ENCODE data around the gene KITLG.

The KITLG gene

GRCh38 chr12:88539893-88540292 lies 40.4 kb downstream of the KITLG start:
- Histone ChIP-seq H3K4me1 (ENCODE audit: control insufficient read depth, insufficient read depth, low read length) (no peaks in the 10 kb centered on the region), H3K9ac (ENCODE audit: low read length) (no peak overlapping the region), H3K36me3 (ENCODE audit: control insufficient read depth, insufficient read depth, low read length) (no peaks in the 10 kb centered on the region; the same call in none of the 2 replicates), H3K4me3 (ENCODE audit: low read depth, low read length) (no peak overlapping the region), H3K9me3 (ENCODE audit: control insufficient read depth, insufficient read depth, low read depth, low read length) (no peaks in the 10 kb centered on the region), H3K27ac (ENCODE audit: low read depth, low read length) (no peak overlapping the region), H3K27me3 (ENCODE audit: control insufficient read depth, insufficient read depth, low read length) (no peaks in the 10 kb centered on the region)

- H3K27me3 ChIP-seq (ENCODE audit: control insufficient read depth, insufficient read depth, low read length) = no peaks in the 10 kb centered on the region
- no peak overlapping the region for H3K27ac ChIP-seq (ENCODE audit: low read depth, low read length)
- H3K9me3 ChIP-seq (ENCODE audit: control insufficient read depth, insufficient read depth, low read depth, low read length) = no peaks in the 10 kb centered on the region
- no peak overlapping the region for H3K9ac ChIP-seq (ENCODE audit: low read length)
- no peaks in the 10 kb centered on the region for H3K4me1 ChIP-seq (ENCODE audit: control insufficient read depth, insufficient read depth, low read length)
- no peaks in the 10 kb centered on the region; the same call in none of the 2 replicates for H3K36me3 ChIP-seq (ENCODE audit: control insufficient read depth, insufficient read depth, low read length)
- no peak overlapping the region for H3K4me3 ChIP-seq (ENCODE audit: low read depth, low read length)
Measured at GRCh38 chr12:88538697-88539096, 41.6 kb downstream of the KITLG start.

DNA sequence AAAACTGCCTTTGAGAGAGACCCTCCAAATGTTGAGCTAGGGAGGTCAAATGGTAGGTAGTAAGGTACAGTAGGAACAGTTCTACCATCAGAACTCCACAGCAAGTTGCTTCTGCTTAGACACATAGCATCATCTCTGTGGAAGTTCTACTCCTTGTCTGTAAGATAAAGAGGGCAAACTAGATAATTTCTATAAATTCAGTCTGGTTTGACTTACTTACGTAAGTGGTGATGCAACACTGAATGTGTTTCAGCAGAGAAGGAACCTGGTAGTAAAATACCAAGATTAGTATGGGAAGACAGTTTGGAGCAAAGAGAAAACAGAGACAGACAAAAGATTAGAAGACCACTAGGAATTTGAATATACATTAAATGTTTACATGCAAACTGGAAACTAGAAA lies 42.0 kb downstream of the KITLG start:
- Histone ChIP-seq H3K36me3 (ENCODE audit: control insufficient read depth, insufficient read depth, low read length) (no peaks in the 10 kb centered on the region; the same call in none of the 2 replicates), H3K9me3 (ENCODE audit: control insufficient read depth, insufficient read depth, low read depth, low read length) (no peaks in the 10 kb centered on the region), H3K27ac (ENCODE audit: low read depth, low read length) (no peak overlapping the region), H3K4me3 (ENCODE audit: low read depth, low read length) (no peak overlapping the region), H3K27me3 (ENCODE audit: control insufficient read depth, insufficient read depth, low read length) (no peaks in the 10 kb centered on the region), H3K9ac (ENCODE audit: low read length) (no peak overlapping the region), H3K4me1 (ENCODE audit: control insufficient read depth, insufficient read depth, low read length) (no peaks in the 10 kb centered on the region)

DNA sequence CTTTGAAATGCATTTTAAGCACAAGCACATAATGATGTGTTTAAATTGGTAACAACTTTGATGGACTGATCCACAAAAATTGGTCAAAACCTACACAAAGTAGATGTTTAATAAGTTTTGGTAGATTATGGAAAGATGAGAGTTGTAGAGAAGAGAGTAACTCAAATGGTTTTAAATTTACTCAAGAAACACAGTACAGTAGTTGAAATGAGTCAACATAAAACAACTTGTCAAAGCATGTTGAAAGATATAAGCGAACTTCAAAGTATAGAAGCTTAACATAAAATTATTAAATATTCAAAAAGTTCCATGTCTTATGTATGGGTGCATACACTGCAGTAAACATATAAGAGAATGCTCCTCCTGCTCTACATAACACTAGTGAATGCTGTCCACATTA lies 49.4 kb downstream of the KITLG start:
- Histone ChIP-seq H3K9me3 (ENCODE audit: control insufficient read depth, insufficient read depth, low read depth, low read length) (no peaks in the 10 kb centered on the region), H3K4me1 (ENCODE audit: control insufficient read depth, insufficient read depth, low read length) (peaks cover 8% of the 10 kb centered on the region; the same call in 1 of the 2 replicates), H3K4me3 (ENCODE audit: low read depth, low read length) (no peak overlapping the region), H3K27me3 (ENCODE audit: control insufficient read depth, insufficient read depth, low read length) (no peaks in the 10 kb centered on the region), H3K36me3 (ENCODE audit: control insufficient read depth, insufficient read depth, low read length) (peaks cover 6% of the 10 kb centered on the region; the same call in 1 of the 2 replicates), H3K27ac (ENCODE audit: low read depth, low read length) (no peak overlapping the region), H3K9ac (ENCODE audit: low read length) (no peak overlapping the region)

- Histone ChIP-seq H3K4me3 (ENCODE audit: low read depth, low read length) (no peak overlapping the region), H3K27ac (ENCODE audit: low read depth, low read length) (no peak overlapping the region), H3K27me3 (ENCODE audit: control insufficient read depth, insufficient read depth, low read length) (no peaks in the 10 kb centered on the region), H3K9me3 (ENCODE audit: control insufficient read depth, insufficient read depth, low read depth, low read length) (no peaks in the 10 kb centered on the region), H3K9ac (ENCODE audit: low read length) (no peak overlapping the region), H3K4me1 (ENCODE audit: control insufficient read depth, insufficient read depth, low read length) (peaks cover 8% of the 10 kb centered on the region; the same call in 1 of the 2 replicates), H3K36me3 (ENCODE audit: control insufficient read depth, insufficient read depth, low read length) (peaks cover 6% of the 10 kb centered on the region; the same call in 1 of the 2 replicates)
Measured at GRCh38 chr12:88529531-88530488, 50.5 kb downstream of the KITLG start.

DNA sequence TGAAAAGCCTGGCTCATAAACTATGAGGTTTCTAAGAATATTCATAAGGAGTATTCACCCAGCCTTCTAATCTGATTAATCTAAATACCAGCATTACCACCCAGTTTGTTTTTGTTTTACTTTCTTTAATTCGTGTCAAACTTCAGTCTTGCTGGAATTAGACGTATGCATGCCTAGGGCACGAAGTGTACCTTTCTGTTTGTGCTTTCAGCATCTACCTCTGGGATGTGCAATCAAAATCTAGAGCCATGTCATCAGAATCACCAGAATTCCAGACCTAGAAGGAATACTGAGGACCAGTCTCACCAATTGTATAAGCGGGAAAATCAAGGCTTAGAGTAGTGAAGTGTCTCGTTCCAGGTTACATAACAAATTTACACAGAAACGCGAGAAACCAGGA lies 57.3 kb downstream of the KITLG start:
- Histone ChIP-seq H3K9ac (ENCODE audit: low read length) (no peak overlapping the region), H3K9me3 (ENCODE audit: control insufficient read depth, insufficient read depth, low read depth, low read length) (no peaks in the 10 kb centered on the region), H3K27ac (ENCODE audit: low read depth, low read length) (no peak overlapping the region), H3K27me3 (ENCODE audit: control insufficient read depth, insufficient read depth, low read length) (no peaks in the 10 kb centered on the region), H3K4me1 (ENCODE audit: control insufficient read depth, insufficient read depth, low read length) (no peaks in the 10 kb centered on the region), H3K36me3 (ENCODE audit: control insufficient read depth, insufficient read depth, low read length) (peaks cover 6% of the 10 kb centered on the region; the same call in 1 of the 2 replicates), H3K4me3 (ENCODE audit: low read depth, low read length) (no peak overlapping the region)

- no peak overlapping the region for H3K9ac ChIP-seq (ENCODE audit: low read length)
- H3K4me3 ChIP-seq (ENCODE audit: low read depth, low read length) = no peak overlapping the region
- H3K27me3 ChIP-seq (ENCODE audit: control insufficient read depth, insufficient read depth, low read length) = no peaks in the 10 kb centered on the region
- no peaks in the 10 kb centered on the region for H3K36me3 ChIP-seq (ENCODE audit: control insufficient read depth, insufficient read depth, low read length)
- no peak overlapping the region for H3K27ac ChIP-seq (ENCODE audit: low read depth, low read length)
- H3K4me1 ChIP-seq (ENCODE audit: control insufficient read depth, insufficient read depth, low read length) = no peaks in the 10 kb centered on the region
- H3K9me3 ChIP-seq (ENCODE audit: control insufficient read depth, insufficient read depth, low read depth, low read length) = no peaks in the 10 kb centered on the region
Measured at GRCh38 chr12:88520436-88520820, 59.8 kb downstream of the KITLG start.

GRCh38 chr12:88519802-88520435 lies 60.4 kb downstream of the KITLG start:
- H3K9me3 ChIP-seq (ENCODE audit: control insufficient read depth, insufficient read depth, low read depth, low read length) = no peaks in the 10 kb centered on the region
- no peak overlapping the region for H3K27ac ChIP-seq (ENCODE audit: low read depth, low read length)
- H3K4me1 ChIP-seq (ENCODE audit: control insufficient read depth, insufficient read depth, low read length) = no peaks in the 10 kb centered on the region
- H3K9ac ChIP-seq (ENCODE audit: low read length) = no peak overlapping the region
- no peak overlapping the region for H3K4me3 ChIP-seq (ENCODE audit: low read depth, low read length)
- no peaks in the 10 kb centered on the region for H3K27me3 ChIP-seq (ENCODE audit: control insufficient read depth, insufficient read depth, low read length)
- H3K36me3 ChIP-seq (ENCODE audit: control insufficient read depth, insufficient read depth, low read length) = no peaks in the 10 kb centered on the region

DNA sequence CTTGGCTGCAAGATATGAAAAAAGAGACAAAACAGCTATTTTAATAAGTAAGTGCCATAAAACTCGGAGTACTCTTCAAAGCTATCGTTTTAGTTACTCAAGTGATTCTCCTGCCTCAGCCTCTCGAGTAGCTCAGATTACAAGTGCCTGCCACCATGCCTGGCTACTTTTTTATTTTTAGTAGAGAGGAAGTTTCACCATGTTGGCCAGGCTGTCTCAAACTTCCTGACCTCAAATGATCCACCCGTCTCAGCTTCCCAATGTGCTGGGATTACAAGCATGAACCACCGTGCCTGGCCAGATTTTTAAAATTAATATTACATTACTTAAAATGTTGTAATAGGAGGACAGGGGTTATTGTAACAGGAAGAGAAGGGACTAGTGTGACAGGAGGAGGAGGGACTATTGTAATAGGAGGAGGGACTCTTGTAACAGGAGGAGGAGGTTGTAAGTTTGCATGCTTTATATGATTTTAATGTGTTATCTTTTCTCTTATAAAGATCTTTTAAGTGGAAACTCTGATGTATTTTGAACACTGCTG lies 61.3 kb downstream of the KITLG start:
- H3K36me3 ChIP-seq (ENCODE audit: control insufficient read depth, insufficient read depth, low read length) = no peaks in the 10 kb centered on the region

GRCh38 chr12:88516811-88517210 lies 63.5 kb downstream of the KITLG start:
- no peaks in the 10 kb centered on the region for H3K27me3 ChIP-seq (ENCODE audit: control insufficient read depth, insufficient read depth, low read length)
- H3K27ac ChIP-seq (ENCODE audit: low read depth, low read length) = no peak overlapping the region

More for the DNA sequence above, 61.3 kb downstream of the KITLG start:
- H3K4me3 ChIP-seq (ENCODE audit: low read depth, low read length) = no peak overlapping the region
- H3K27ac ChIP-seq (ENCODE audit: low read depth, low read length) = no peak overlapping the region
- H3K4me1 ChIP-seq (ENCODE audit: control insufficient read depth, insufficient read depth, low read length) = no peaks in the 10 kb centered on the region
- no peak overlapping the region for H3K9ac ChIP-seq (ENCODE audit: low read length)
- H3K27me3 ChIP-seq (ENCODE audit: control insufficient read depth, insufficient read depth, low read length) = no peaks in the 10 kb centered on the region
- no peaks in the 10 kb centered on the region for H3K9me3 ChIP-seq (ENCODE audit: control insufficient read depth, insufficient read depth, low read depth, low read length)

DNA sequence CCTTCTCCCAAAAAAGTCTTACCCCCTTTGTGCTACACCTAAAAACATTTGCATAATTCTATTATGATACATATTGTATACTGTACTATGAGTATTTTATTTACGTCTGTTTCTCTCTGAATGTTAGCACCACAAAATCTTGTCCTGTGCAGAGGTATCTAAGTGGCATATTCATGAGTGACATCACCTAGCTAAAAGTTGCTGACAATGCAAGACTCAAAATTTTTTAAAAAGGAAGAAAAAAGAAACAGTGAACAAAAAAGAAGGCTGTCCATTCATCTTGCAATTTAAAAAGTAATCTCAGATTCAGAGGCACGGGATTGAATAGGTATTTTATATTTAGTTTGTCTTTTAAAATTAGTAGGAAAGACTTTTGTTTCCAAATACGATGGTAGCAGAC lies 69.4 kb downstream of the KITLG start:
- Histone ChIP-seq H3K27me3 (ENCODE audit: control insufficient read depth, insufficient read depth, low read length) (no peaks in the 10 kb centered on the region), H3K4me1 (ENCODE audit: control insufficient read depth, insufficient read depth, low read length) (no peaks in the 10 kb centered on the region), H3K9me3 (ENCODE audit: control insufficient read depth, insufficient read depth, low read depth, low read length) (no peaks in the 10 kb centered on the region), H3K27ac (ENCODE audit: low read depth, low read length) (no peak overlapping the region), H3K4me3 (ENCODE audit: low read depth, low read length) (no peak overlapping the region), H3K9ac (ENCODE audit: low read length) (no peak overlapping the region), H3K36me3 (ENCODE audit: control insufficient read depth, insufficient read depth, low read length) (peaks cover 3% of the 10 kb centered on the region; the same call in 1 of the 2 replicates)

More at GRCh38 chr12:88516811-88517210, 63.5 kb downstream of the KITLG start:
- Histone ChIP-seq H3K9me3 (ENCODE audit: control insufficient read depth, insufficient read depth, low read depth, low read length) (no peaks in the 10 kb centered on the region), H3K9ac (ENCODE audit: low read length) (no peak overlapping the region), H3K4me3 (ENCODE audit: low read depth, low read length) (no peak overlapping the region), H3K4me1 (ENCODE audit: control insufficient read depth, insufficient read depth, low read length) (no peaks in the 10 kb centered on the region), H3K36me3 (ENCODE audit: control insufficient read depth, insufficient read depth, low read length) (no peaks in the 10 kb centered on the region)
